Neutrophil (primary cell): ENCODE results near the gene XPR1.

Source experiments
- H3K27ac ChIP-seq: fragments of 200-600 bp; sonication (generic); 2 replicates; pipeline ENCODE4 v1.5.1; 2016; ENCODE audit warnings: mild to moderate bottlenecking, moderate library complexity
- H3K27me3 ChIP-seq: fragments of 200-600 bp; sonication (generic); 2 replicates; pipeline ENCODE4 v1.6.0; 2016; ENCODE audit warnings: mild to moderate bottlenecking
- H3K36me3 ChIP-seq: fragments of 200-600 bp; sonication (generic); 2 replicates; pipeline ENCODE4 v1.5.1; 2017
- H3K4me1 ChIP-seq, 2 experiments: fragments of 200-600 bp in 1 of 2; sonication (generic) in 1 of 2; 1 replicate in 1 of 2; 2 replicates in 1 of 2; pipeline versions ENCODE4 v1.5.1 to v1.6.1; 2013 to 2016; ENCODE audit warnings: low read depth in 1 of 2, low read length in 1 of 2, mild to moderate bottlenecking in 1 of 2, moderate library complexity in 1 of 2; ENCODE audit not compliant: control insufficient read depth in 1 of 2, insufficient read depth in 1 of 2
- H3K4me3 ChIP-seq, 2 experiments: fragments of 200-600 bp in 1 of 2; sonication (generic) in 1 of 2; 1 replicate in 1 of 2; 2 replicates in 1 of 2; pipeline ENCODE4 v1.5.1; 2013 to 2016; ENCODE audit warnings: low read depth in 1 of 2, low read length in 1 of 2, mild to moderate bottlenecking in 1 of 2, moderate library complexity in 1 of 2
- H3K9me3 ChIP-seq: fragments of 200-600 bp; sonication (generic); 2 replicates; pipeline ENCODE4 v1.5.1; 2016
- TF ChIP-seq, protein P1 (sequence below): fragments of 200-600 bp; sonication (generic); IDR thresholded peaks from 2 replicates; pipeline ENCODE4 v1.5.1; 2016; ENCODE audit warnings: antibody characterized with exemption

The XPR1 gene

DNA sequence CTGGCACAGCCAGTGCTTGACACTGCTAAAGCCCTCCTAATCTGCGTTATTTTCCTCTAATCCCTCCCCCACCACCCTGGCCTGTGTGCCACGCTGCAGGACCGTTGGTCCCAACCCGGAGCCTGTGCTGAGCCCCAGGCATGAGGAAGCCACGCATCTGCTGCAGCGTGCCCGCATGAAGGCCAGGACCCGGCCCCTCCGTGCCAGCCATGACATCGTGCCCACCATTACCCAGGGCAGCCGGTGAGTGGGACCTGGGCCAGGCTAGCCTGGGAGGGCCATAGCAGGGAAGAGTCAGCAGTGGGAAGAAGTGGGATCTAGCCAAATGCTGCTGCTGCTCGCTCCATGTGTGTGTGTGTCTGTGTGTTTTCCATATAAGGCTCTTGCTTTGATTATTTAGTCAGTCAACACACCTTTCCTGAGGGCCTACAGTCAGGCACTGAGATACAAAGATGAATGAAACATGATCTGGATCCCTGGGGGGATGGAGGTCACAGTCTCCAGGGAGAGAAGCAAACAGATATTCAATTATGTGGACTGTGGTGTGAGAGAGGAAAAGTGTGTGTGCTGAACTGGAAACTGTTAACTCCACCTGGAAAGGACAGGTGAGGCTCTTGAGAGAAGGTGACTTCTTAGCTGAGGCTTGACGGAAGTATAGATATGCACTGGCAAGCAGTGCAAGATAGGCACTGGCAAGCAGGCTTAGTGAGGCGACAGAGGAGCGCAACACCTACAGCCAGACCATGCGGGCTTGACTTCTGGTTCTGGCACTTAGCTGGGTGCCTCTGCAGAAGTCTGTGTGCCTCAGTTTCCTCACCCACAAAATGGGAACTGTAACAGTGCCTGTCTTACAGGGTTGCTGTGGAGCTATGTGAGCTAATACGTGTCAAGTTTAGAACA is 296.8 kb downstream of the XPR1 start:
- peaks cover 27% of the 10 kb centered on the region for H3K27me3 ChIP-seq
- H3K4me3 ChIP-seq, result no peak overlapping the region
- no peak overlapping the region for H3K27ac ChIP-seq
- no peaks in the 10 kb centered on the region for H3K4me1 ChIP-seq
- H3K9me3 ChIP-seq, result no peaks in the 10 kb centered on the region
- no peaks in the 10 kb centered on the region for H3K36me3 ChIP-seq
- TF ChIP-seq, protein P1, sequence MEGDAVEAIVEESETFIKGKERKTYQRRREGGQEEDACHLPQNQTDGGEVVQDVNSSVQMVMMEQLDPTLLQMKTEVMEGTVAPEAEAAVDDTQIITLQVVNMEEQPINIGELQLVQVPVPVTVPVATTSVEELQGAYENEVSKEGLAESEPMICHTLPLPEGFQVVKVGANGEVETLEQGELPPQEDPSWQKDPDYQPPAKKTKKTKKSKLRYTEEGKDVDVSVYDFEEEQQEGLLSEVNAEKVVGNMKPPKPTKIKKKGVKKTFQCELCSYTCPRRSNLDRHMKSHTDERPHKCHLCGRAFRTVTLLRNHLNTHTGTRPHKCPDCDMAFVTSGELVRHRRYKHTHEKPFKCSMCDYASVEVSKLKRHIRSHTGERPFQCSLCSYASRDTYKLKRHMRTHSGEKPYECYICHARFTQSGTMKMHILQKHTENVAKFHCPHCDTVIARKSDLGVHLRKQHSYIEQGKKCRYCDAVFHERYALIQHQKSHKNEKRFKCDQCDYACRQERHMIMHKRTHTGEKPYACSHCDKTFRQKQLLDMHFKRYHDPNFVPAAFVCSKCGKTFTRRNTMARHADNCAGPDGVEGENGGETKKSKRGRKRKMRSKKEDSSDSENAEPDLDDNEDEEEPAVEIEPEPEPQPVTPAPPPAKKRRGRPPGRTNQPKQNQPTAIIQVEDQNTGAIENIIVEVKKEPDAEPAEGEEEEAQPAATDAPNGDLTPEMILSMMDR, result no peak

DNA sequence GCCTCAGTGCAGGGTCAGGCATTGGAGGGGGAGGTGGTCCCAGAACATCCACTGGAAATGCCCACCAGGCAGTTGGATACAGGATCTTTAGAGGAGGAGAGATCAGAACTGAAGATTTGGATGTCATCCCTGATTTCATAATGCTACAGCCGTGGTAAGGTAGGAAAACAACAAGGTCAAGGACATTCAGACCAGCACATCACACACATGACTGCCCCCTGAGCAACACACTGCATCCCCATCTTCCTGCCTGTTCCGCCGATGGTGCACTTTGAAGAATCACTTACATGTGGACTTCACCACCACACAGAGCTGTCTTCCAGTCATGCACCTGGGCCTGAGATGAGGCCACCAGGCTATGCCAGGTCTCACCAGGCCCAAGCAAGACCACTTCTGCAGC is 297.6 kb downstream of the XPR1 start:
- TF ChIP-seq, protein P1, result no peak
- Histone ChIP-seq H3K27ac (no peak overlapping the region), H3K4me3 (no peak overlapping the region), H3K27me3 (peaks cover 20% of the 10 kb centered on the region), H3K4me1 (no peaks in the 10 kb centered on the region), H3K36me3 (no peaks in the 10 kb centered on the region), H3K9me3 (no peaks in the 10 kb centered on the region)

DNA sequence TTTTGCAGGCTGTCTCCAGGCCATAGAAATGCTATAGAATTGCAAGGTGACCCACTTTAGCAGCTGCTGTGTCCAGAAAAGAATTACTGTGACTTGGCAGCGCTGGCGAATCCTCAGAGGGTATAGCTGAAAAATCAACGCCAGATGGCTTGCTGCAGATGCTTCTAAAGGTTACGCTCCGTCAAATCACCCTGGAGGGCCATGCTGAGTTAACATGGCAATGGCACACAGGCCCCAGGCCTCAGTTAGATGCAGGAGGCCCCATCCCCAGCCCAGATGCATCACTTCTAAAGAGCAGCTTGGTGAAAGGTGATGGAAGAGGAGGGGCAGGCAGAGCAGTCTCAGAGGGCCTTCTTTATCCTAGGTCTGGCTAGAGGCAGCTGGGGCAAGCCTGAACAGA is 298.9 kb downstream of the XPR1 start:
- H3K27ac ChIP-seq, result no peak overlapping the region
- peaks cover 27% of the 10 kb centered on the region for H3K27me3 ChIP-seq
- no peaks in the 10 kb centered on the region for H3K9me3 ChIP-seq
- H3K36me3 ChIP-seq, result no peaks in the 10 kb centered on the region
- no peaks in the 10 kb centered on the region for H3K4me1 ChIP-seq
- H3K4me3 ChIP-seq, result no peak overlapping the region
- TF ChIP-seq, protein P1, result no peak

DNA sequence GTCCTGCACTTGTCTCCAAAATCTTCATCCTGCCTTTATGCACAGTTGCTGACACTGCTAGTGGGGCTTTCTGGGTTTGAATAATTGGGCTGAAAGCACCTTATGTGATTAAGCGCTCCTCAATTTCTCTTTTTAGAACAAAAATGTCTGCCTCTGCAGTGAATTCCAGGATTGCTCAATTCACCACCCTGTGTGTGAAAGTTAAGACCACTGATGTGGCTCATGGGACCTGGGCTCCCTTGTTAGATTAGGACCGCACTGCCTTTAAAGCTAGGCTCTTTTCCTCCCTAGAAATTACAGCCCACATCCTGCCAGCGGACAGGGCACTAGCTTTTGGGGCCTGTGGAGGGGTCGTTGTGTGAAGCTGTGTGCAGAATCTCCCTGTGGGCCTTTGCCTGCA is 299.7 kb downstream of the XPR1 start:
- Histone ChIP-seq H3K27ac (no peak overlapping the region), H3K9me3 (no peaks in the 10 kb centered on the region), H3K4me1 (no peaks in the 10 kb centered on the region), H3K4me3 (no peak overlapping the region), H3K27me3 (peaks cover 21% of the 10 kb centered on the region), H3K36me3 (no peaks in the 10 kb centered on the region)
- TF ChIP-seq, protein P1, result no peak

DNA sequence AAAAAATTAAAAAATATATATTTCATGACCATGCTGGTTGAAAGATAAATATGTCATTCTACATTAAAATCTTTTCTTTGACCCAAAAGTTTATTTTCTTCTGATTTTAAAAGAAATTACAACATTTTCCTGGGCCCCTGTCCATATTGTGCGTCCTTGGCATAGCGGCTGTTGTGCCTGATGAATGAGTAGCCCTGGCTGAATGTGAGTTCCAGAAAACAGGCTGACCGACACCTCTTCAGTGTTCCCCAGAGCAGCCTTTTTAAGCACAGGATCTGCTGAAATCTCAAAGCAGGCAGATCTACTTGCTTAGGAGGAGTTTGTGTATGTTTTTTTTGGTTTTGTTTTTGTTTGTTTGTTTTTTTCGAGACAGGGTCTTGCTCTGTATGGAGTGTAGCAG is 300.6 kb downstream of the XPR1 start:
- H3K36me3 ChIP-seq, result no peaks in the 10 kb centered on the region
- no peaks in the 10 kb centered on the region for H3K4me1 ChIP-seq
- H3K27me3 ChIP-seq, result peaks cover 16% of the 10 kb centered on the region
- no peak overlapping the region for H3K4me3 ChIP-seq
- no peaks in the 10 kb centered on the region for H3K9me3 ChIP-seq
- TF ChIP-seq, protein P1, result no peak
- no peak overlapping the region for H3K27ac ChIP-seq
